ENCODE data around the gene LMNA. TPM values are rescaled to one million over a fixed set of nuclear protein-coding genes. Genes with fewer than 3 reads are reported as not detected.
A peak's percentile ranks its signal among the peaks of the same experiment; 100 is the strongest.

Gene LMNA
- total and polyA plus RNA-seq, 3 donors from 2014 or later = 162 to 219 (median 189) TPM

- H3K4me1 ChIP-seq = peaks cover 98% of the 10 kb centered on the region
- H3K9me3 ChIP-seq = no peaks in the 10 kb centered on the region
- peak overlapping the region in 1 of 2 donors; percentile 27 for H3K4me3 ChIP-seq
- TF ChIP-seq CTCF (IDR thresholded peaks at IDR 0.05) (no peak), POLR2A (IDR thresholded peaks at IDR 0.05) (no peak)
- H3K36me3 ChIP-seq (ENCODE audit: low read depth, missing control alignments) = no peaks in the 10 kb centered on the region
- peak overlapping the region; percentile 96 to 98 for H3K27ac ChIP-seq
- no peaks in the 10 kb centered on the region for H3K27me3 ChIP-seq
- 60 to 65% methylated on average over 4 of the region's 4 CpGs for WGBS, 2 donors
- intact Hi-C loops (cut with DNase I; ENCODE audit: low total_unique reads) = no loop called here
- no peak for DNase-seq
Observed at GRCh38 chr1:156121457-156121856, 6.9 kb downstream of the LMNA start.

GRCh38 chr1:156122086-156122485 is 7.6 kb downstream of the LMNA start:
- 22 to 33% methylated on average over 4 of the region's 4 CpGs for WGBS, 2 donors
- Histone ChIP-seq H3K27ac (peak overlapping the region; percentile 96 to 98), H3K36me3 (ENCODE audit: low read depth, missing control alignments) (no peaks in the 10 kb centered on the region), H3K27me3 (no peaks in the 10 kb centered on the region), H3K9me3 (no peaks in the 10 kb centered on the region), H3K4me1 (peaks cover 100% of the 10 kb centered on the region), H3K4me3 (peak overlapping the region in 1 of 2 donors; percentile 27)
- TF ChIP-seq CTCF (IDR thresholded peaks at IDR 0.05) = no peak
- no peak for TF ChIP-seq POLR2A (IDR thresholded peaks at IDR 0.05)
- DNase-seq = no peak
- intact Hi-C loops (cut with DNase I; ENCODE audit: low total_unique reads) = no loop called here

- Histone ChIP-seq H3K4me1 (peaks cover 100% of the 10 kb centered on the region), H3K36me3 (ENCODE audit: low read depth, missing control alignments) (no peaks in the 10 kb centered on the region), H3K4me3 (peak overlapping the region in 1 of 2 donors; percentile 27), H3K27ac (peak overlapping the region; percentile 96 to 98), H3K27me3 (no peaks in the 10 kb centered on the region), H3K9me3 (no peaks in the 10 kb centered on the region)
- TF ChIP-seq CTCF (IDR thresholded peaks at IDR 0.05) = no peak
- no peak for TF ChIP-seq POLR2A (IDR thresholded peaks at IDR 0.05)
- DNase-seq = peak; percentile 79
- WGBS, 2 donors = 31 to 39% methylated on average over 14 of the region's 14 CpGs
- intact Hi-C loops (cut with DNase I; ENCODE audit: low total_unique reads) = no loop called here
Observed at GRCh38 chr1:156122519-156123355, 8.2 kb downstream of the LMNA start.

GRCh38 chr1:156123356-156124196 is 9.1 kb downstream of the LMNA start:
- Histone ChIP-seq H3K4me3 (no peak overlapping the region), H3K36me3 (ENCODE audit: low read depth, missing control alignments) (no peaks in the 10 kb centered on the region), H3K9me3 (no peaks in the 10 kb centered on the region), H3K4me1 (peaks cover 100% of the 10 kb centered on the region), H3K27ac (peak overlapping the region; percentile 96 to 98), H3K27me3 (no peaks in the 10 kb centered on the region)
- 38 to 47% methylated on average over 13 to 14 of the region's 14 CpGs for WGBS, 2 donors
- intact Hi-C loops (cut with DNase I; ENCODE audit: low total_unique reads) = no loop called here
- DNase-seq = peak; percentile 96
- no peak for TF ChIP-seq CTCF (IDR thresholded peaks at IDR 0.05)
- no peak for TF ChIP-seq POLR2A (IDR thresholded peaks at IDR 0.05)
